Measurements from ENCODE around the gene NRDC.

- TF ChIP-seq EP300 (IDR thresholded peaks at IDR 0.05) (no peak), CTCF (IDR thresholded peaks at IDR 0.05) (no peak), POLR2AphosphoS5 (IDR thresholded peaks at IDR 0.05) (no peak), POLR2A (IDR thresholded peaks at IDR 0.05) (no peak)
Measured at GRCh38 chr1:51792864-51793263, 85.7 kb downstream of the NRDC start.

Measured in suprapubic skin (tissue), 4 donors.